Muscle layer of colon (tissue), 2 donors: ENCODE data around the gene NLRX1.
"Not testable (repeated sequence)": the region's sequence is repeated elsewhere in the genome, so short reads cannot be mapped to it uniquely, and the experiment has no call there.

Source experiments
- H3K27ac ChIP-seq: one replicate; pipeline ENCODE4 v1.7.0; 2013; ENCODE audit warnings: low read depth, mild to moderate bottlenecking, low read length, moderate library complexity
- H3K27me3 ChIP-seq, 2 donors: one replicate each; pipeline ENCODE4 v1.7.0; 2013; ENCODE audit warnings: low read length in 2 of 2, mild to moderate bottlenecking in 2 of 2; ENCODE audit not compliant: insufficient read depth in 2 of 2, control insufficient read depth in 1 of 2
- H3K36me3 ChIP-seq: one replicate; pipeline ENCODE4 v1.7.0; 2013; ENCODE audit warnings: mild to moderate bottlenecking, low read length; ENCODE audit not compliant: insufficient read depth
- H3K4me1 ChIP-seq: one replicate; pipeline ENCODE4 v1.7.0; 2013; ENCODE audit warnings: mild to moderate bottlenecking, low read length; ENCODE audit not compliant: insufficient read depth
- H3K4me3 ChIP-seq, 2 donors: one replicate each; pipeline ENCODE4 v1.7.0; 2013; ENCODE audit warnings: low read length in 2 of 2, low read depth in 1 of 2, mild to moderate bottlenecking in 1 of 2, moderate library complexity in 1 of 2
- H3K9ac ChIP-seq: one replicate; pipeline ENCODE4 v1.7.0; 2013; ENCODE audit warnings: low read length
- H3K9me3 ChIP-seq: one replicate; pipeline ENCODE4 v1.7.0; 2013; ENCODE audit warnings: mild to moderate bottlenecking, low read length
- donor health status: abdominal sarcoma.
- donor health status: Adenocarcinoma of cecum.

The NLRX1 gene

GRCh38 chr11:119188067-119188466 lies 19.5 kb downstream of the NLRX1 start:
- no peak overlapping the region for H3K9ac ChIP-seq
- H3K27me3 ChIP-seq: no peaks in the 10 kb centered on the region
- H3K36me3 ChIP-seq: no peaks in the 10 kb centered on the region
- H3K9me3 ChIP-seq: no peaks in the 10 kb centered on the region
- H3K27ac ChIP-seq: no peak overlapping the region
- H3K4me1 ChIP-seq: no peaks in the 10 kb centered on the region
- no peak overlapping the region for H3K4me3 ChIP-seq

- no peak overlapping the region for H3K27ac ChIP-seq
- no peak overlapping the region for H3K4me3 ChIP-seq
- H3K27me3 ChIP-seq: no peaks in the 10 kb centered on the region
- H3K9ac ChIP-seq: no peak overlapping the region
- no peaks in the 10 kb centered on the region for H3K9me3 ChIP-seq
- H3K4me1 ChIP-seq: no peaks in the 10 kb centered on the region
- H3K36me3 ChIP-seq: no peaks in the 10 kb centered on the region
Observed at GRCh38 chr11:119188887-119189286, 20.4 kb downstream of the NLRX1 start.

- no peaks in the 10 kb centered on the region for H3K9me3 ChIP-seq
- no peak overlapping the region for H3K9ac ChIP-seq
- H3K27ac ChIP-seq: no peak overlapping the region
- H3K4me3 ChIP-seq: no peak overlapping the region
- H3K36me3 ChIP-seq: no peaks in the 10 kb centered on the region
- no peaks in the 10 kb centered on the region for H3K4me1 ChIP-seq
- H3K27me3 ChIP-seq: no peaks in the 10 kb centered on the region
Observed at GRCh38 chr11:119189393-119189792, 20.9 kb downstream of the NLRX1 start.

GRCh38 chr11:119190531-119190930 lies 22.0 kb downstream of the NLRX1 start:
- no peaks in the 10 kb centered on the region for H3K27me3 ChIP-seq
- H3K9ac ChIP-seq: no peak overlapping the region
- H3K27ac ChIP-seq: no peak overlapping the region
- no peaks in the 10 kb centered on the region for H3K4me1 ChIP-seq
- no peaks in the 10 kb centered on the region for H3K36me3 ChIP-seq
- H3K4me3 ChIP-seq: no peak overlapping the region
- no peaks in the 10 kb centered on the region for H3K9me3 ChIP-seq

- not testable (repeated sequence) for H3K4me3 ChIP-seq, H3K27ac ChIP-seq, H3K36me3 ChIP-seq, H3K9ac ChIP-seq, H3K4me1 ChIP-seq, H3K9me3 ChIP-seq, H3K27me3 ChIP-seq
Observed at GRCh38 chr11:119191265-119191664, 22.7 kb downstream of the NLRX1 start.

- no peak overlapping the region for H3K4me3 ChIP-seq
- H3K9ac ChIP-seq: no peak overlapping the region
- H3K9me3 ChIP-seq: no peaks in the 10 kb centered on the region
- peaks cover 5% of the 10 kb centered on the region for H3K4me1 ChIP-seq
- no peaks in the 10 kb centered on the region for H3K27me3 ChIP-seq
- no peaks in the 10 kb centered on the region for H3K36me3 ChIP-seq
- no peak overlapping the region for H3K27ac ChIP-seq
Observed at GRCh38 chr11:119192111-119192510, 23.6 kb downstream of the NLRX1 start.

- Histone ChIP-seq H3K27ac (no peak overlapping the region), H3K4me3 (no peak overlapping the region), H3K9me3 (no peaks in the 10 kb centered on the region), H3K27me3 (no peaks in the 10 kb centered on the region), H3K9ac (no peak overlapping the region), H3K4me1 (peaks cover 6% of the 10 kb centered on the region), H3K36me3 (no peaks in the 10 kb centered on the region)
Observed at GRCh38 chr11:119193001-119193400, 24.5 kb downstream of the NLRX1 start.

GRCh38 chr11:119193626-119194025 lies 25.1 kb downstream of the NLRX1 start:
- Histone ChIP-seq H3K9ac (no peak overlapping the region), H3K36me3 (no peaks in the 10 kb centered on the region), H3K4me1 (peaks cover 6% of the 10 kb centered on the region), H3K27me3 (no peaks in the 10 kb centered on the region), H3K27ac (no peak overlapping the region), H3K4me3 (no peak overlapping the region), H3K9me3 (no peaks in the 10 kb centered on the region)

GRCh38 chr11:119194811-119195440 lies 26.4 kb downstream of the NLRX1 start:
- Histone ChIP-seq H3K4me1 (peaks cover 6% of the 10 kb centered on the region), H3K36me3 (no peaks in the 10 kb centered on the region), H3K9ac (no peak overlapping the region), H3K27ac (no peak overlapping the region), H3K27me3 (no peaks in the 10 kb centered on the region), H3K9me3 (no peaks in the 10 kb centered on the region), H3K4me3 (no peak overlapping the region)

- H3K4me1 ChIP-seq: peaks cover 6% of the 10 kb centered on the region
- no peaks in the 10 kb centered on the region for H3K9me3 ChIP-seq
- H3K27me3 ChIP-seq: no peaks in the 10 kb centered on the region
- no peak overlapping the region for H3K27ac ChIP-seq
- H3K9ac ChIP-seq: no peak overlapping the region
- no peak overlapping the region for H3K4me3 ChIP-seq
- no peaks in the 10 kb centered on the region for H3K36me3 ChIP-seq
Observed at GRCh38 chr11:119195680-119196079, 27.2 kb downstream of the NLRX1 start.

GRCh38 chr11:119196833-119197483 lies 28.4 kb downstream of the NLRX1 start:
- no peaks in the 10 kb centered on the region for H3K36me3 ChIP-seq
- no peak overlapping the region for H3K4me3 ChIP-seq
- no peaks in the 10 kb centered on the region for H3K27me3 ChIP-seq
- H3K9ac ChIP-seq: no peak overlapping the region
- no peaks in the 10 kb centered on the region for H3K9me3 ChIP-seq
- H3K4me1 ChIP-seq: peaks cover 6% of the 10 kb centered on the region
- H3K27ac ChIP-seq: no peak overlapping the region

GRCh38 chr11:119198925-119199324 lies 30.4 kb downstream of the NLRX1 start:
- no peaks in the 10 kb centered on the region for H3K36me3 ChIP-seq
- no peak overlapping the region for H3K9ac ChIP-seq
- no peak overlapping the region for H3K4me3 ChIP-seq
- no peaks in the 10 kb centered on the region for H3K27me3 ChIP-seq
- H3K9me3 ChIP-seq: no peaks in the 10 kb centered on the region
- H3K4me1 ChIP-seq: peaks cover 6% of the 10 kb centered on the region
- no peak overlapping the region for H3K27ac ChIP-seq
